Measurements from ENCODE around the gene MDM2. TPM values are rescaled to one million over a fixed set of nuclear protein-coding genes. Genes with fewer than 3 reads are reported as not detected.

The MDM2 gene
- total and polyA plus RNA-seq, 10 of the 15 experiments (the other 5 are each of a cell fraction or from before 2014, with no cell fraction given) = 48.2 to 174 (median 85.0) TPM

DNA sequence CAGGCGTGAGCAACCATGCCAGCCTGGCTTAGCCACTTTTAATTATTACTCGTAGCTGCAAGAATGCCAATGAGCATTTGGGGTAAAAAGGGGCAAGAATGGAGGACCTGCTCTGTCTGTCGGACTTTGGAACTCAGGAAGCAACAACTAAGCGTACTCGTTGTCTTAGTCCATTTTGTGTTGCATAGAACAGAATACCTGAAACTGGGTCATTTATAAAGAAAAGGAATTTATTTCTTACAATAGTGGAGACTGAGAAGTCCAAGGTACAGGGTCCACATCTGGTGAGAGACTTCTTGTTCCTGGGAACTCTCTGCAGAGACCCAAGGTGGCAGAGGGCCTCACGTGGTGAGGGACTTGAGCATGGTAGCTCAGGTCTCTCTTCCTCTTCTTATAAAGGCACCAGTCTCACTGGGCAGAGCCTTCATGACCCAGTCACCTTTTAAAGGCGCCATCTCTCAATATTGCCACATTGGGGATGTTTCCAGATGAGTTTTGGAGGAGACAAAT lies 32.8 kb upstream of the MDM2 start (continued):
- TF ChIP-seq, protein P1, sequence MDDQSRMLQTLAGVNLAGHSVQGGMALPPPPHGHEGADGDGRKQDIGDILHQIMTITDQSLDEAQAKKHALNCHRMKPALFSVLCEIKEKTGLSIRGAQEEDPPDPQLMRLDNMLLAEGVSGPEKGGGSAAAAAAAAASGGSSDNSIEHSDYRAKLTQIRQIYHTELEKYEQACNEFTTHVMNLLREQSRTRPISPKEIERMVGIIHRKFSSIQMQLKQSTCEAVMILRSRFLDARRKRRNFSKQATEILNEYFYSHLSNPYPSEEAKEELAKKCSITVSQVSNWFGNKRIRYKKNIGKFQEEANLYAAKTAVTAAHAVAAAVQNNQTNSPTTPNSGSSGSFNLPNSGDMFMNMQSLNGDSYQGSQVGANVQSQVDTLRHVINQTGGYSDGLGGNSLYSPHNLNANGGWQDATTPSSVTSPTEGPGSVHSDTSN (IDR thresholded peaks at IDR 0.05; ENCODE audit: insufficient replicate concordance, low read depth, low read length) = no peak
- no peak for TF ChIP-seq MEF2B (IDR thresholded peaks at IDR 0.05; ENCODE audit: partially characterized antibody, poor library complexity, severe bottlenecking)
- no peak for TF ChIP-seq RFX5 (IDR thresholded peaks at IDR 0.05; ENCODE audit: low read depth, low read length)
- TF ChIP-seq, protein P2, sequence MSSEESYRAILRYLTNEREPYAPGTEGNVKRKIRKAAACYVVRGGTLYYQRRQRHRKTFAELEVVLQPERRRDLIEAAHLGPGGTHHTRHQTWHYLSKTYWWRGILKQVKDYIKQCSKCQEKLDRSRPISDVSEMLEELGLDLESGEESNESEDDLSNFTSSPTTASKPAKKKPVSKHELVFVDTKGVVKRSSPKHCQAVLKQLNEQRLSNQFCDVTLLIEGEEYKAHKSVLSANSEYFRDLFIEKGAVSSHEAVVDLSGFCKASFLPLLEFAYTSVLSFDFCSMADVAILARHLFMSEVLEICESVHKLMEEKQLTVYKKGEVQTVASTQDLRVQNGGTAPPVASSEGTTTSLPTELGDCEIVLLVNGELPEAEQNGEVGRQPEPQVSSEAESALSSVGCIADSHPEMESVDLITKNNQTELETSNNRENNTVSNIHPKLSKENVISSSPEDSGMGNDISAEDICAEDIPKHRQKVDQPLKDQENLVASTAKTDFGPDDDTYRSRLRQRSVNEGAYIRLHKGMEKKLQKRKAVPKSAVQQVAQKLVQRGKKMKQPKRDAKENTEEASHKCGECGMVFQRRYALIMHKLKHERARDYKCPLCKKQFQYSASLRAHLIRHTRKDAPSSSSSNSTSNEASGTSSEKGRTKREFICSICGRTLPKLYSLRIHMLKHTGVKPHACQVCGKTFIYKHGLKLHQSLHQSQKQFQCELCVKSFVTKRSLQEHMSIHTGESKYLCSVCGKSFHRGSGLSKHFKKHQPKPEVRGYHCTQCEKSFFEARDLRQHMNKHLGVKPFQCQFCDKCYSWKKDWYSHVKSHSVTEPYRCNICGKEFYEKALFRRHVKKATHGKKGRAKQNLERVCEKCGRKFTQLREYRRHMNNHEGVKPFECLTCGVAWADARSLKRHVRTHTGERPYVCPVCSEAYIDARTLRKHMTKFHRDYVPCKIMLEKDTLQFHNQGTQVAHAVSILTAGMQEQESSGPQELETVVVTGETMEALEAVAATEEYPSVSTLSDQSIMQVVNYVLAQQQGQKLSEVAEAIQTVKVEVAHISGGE (CRISPR knock-in tag; IDR thresholded peaks at IDR 0.05) = no peak
- no peak for TF ChIP-seq MTA2 (IDR thresholded peaks at IDR 0.05; ENCODE audit: low read depth)
- no peak for TF ChIP-seq EZH2 (IDR thresholded peaks at IDR 0.05; ENCODE audit: borderline replicate concordance, control insufficient read depth, low read depth, low read length)
- no peak for TF ChIP-seq EGR1 (IDR thresholded peaks at IDR 0.05; ENCODE audit: borderline replicate concordance in 1 of 2, low read depth in 2 of 2, low read length in 2 of 2)
- TF ChIP-seq, protein P3, sequence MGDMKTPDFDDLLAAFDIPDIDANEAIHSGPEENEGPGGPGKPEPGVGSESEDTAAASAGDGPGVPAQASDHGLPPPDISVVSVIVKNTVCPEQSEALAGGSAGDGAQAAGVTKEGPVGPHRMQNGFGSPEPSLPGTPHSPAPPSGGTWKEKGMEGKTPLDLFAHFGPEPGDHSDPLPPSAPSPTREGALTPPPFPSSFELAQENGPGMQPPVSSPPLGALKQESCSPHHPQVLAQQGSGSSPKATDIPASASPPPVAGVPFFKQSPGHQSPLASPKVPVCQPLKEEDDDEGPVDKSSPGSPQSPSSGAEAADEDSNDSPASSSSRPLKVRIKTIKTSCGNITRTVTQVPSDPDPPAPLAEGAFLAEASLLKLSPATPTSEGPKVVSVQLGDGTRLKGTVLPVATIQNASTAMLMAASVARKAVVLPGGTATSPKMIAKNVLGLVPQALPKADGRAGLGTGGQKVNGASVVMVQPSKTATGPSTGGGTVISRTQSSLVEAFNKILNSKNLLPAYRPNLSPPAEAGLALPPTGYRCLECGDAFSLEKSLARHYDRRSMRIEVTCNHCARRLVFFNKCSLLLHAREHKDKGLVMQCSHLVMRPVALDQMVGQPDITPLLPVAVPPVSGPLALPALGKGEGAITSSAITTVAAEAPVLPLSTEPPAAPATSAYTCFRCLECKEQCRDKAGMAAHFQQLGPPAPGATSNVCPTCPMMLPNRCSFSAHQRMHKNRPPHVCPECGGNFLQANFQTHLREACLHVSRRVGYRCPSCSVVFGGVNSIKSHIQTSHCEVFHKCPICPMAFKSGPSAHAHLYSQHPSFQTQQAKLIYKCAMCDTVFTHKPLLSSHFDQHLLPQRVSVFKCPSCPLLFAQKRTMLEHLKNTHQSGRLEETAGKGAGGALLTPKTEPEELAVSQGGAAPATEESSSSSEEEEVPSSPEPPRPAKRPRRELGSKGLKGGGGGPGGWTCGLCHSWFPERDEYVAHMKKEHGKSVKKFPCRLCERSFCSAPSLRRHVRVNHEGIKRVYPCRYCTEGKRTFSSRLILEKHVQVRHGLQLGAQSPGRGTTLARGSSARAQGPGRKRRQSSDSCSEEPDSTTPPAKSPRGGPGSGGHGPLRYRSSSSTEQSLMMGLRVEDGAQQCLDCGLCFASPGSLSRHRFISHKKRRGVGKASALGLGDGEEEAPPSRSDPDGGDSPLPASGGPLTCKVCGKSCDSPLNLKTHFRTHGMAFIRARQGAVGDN (IDR thresholded peaks at IDR 0.05) = no peak

All from GM12878 (cell line).